ENCODE results near the gene RFX4. TPM values are rescaled to one million over a fixed set of nuclear protein-coding genes. Genes with fewer than 3 reads are reported as not detected.

The RFX4 gene
- total RNA-seq, 1 experiment from 2014 or later: not detected

DNA sequence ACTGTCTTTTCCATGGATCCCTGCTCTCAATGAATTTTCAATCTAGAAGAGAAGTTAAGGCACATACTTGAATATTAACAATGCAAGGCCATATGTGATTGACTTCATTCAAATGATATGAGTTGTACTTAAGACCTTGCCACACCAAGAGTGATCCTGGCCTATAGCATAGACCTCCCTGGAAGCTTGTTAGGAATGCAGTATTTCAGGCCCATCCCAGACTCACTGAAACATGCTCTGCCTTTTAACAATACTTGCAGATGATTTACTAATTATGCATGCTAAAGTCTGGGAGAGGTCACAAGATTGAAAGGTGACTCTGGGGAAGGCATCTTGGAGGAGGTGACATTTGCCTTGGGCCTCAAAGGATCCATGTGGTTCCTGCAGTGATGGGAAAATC is 43.2 kb downstream of the RFX4 start:
- Mint-ChIP-seq H3K27ac (ENCODE audit: unreplicated experiment) (peak overlapping the region; percentile 53), H3K27me3 (ENCODE audit: unreplicated experiment) (no peaks in the 10 kb centered on the region), H3K9me3 (ENCODE audit: low read depth, unreplicated experiment) (no peaks in the 10 kb centered on the region), H3K4me3 (ENCODE audit: low read depth, unreplicated experiment) (no peak overlapping the region), H3K4me1 (ENCODE audit: low read depth, unreplicated experiment) (peaks cover 59% of the 10 kb centered on the region), H3K36me3 (ENCODE audit: insufficient read depth, unreplicated experiment) (no peaks in the 10 kb centered on the region)
- intact Hi-C loops (cut with micrococcal nuclease; ENCODE audit: unreplicated experiment): loop anchor here (5.0 kb wide), 1 partner anchor 39 kb away; no protein-coding TSS in a partner anchor
- peak; percentile 43 for DNase-seq
- TF ChIP-seq CTCF (IDR thresholded peaks at IDR 0.05; ENCODE audit: unreplicated experiment): no peak
- CTCF ChIA-PET: interaction anchor here (0.5 to 0.9 kb wide), 2 partner anchors 19 to 180 kb away, joined by 3 to 7 read pairs; no protein-coding TSS in a partner anchor
- no TSS peak for BruUV-seq (replicated peaks)

- DNase-seq: peak; percentile 30
- Mint-ChIP-seq H3K27me3 (ENCODE audit: unreplicated experiment) (no peaks in the 10 kb centered on the region), H3K36me3 (ENCODE audit: insufficient read depth, unreplicated experiment) (peaks cover 10% of the 10 kb centered on the region), H3K9me3 (ENCODE audit: low read depth, unreplicated experiment) (no peaks in the 10 kb centered on the region), H3K4me3 (ENCODE audit: low read depth, unreplicated experiment) (no peak overlapping the region), H3K4me1 (ENCODE audit: low read depth, unreplicated experiment) (peaks cover 88% of the 10 kb centered on the region), H3K27ac (ENCODE audit: unreplicated experiment) (peak overlapping the region; percentile 78)
- intact Hi-C loops (cut with micrococcal nuclease; ENCODE audit: unreplicated experiment): loop anchor here (5.0 kb wide), 3 partner anchors 43 to 212 kb away; partner anchors contain the start of gene RIC8B
- no peak for TF ChIP-seq CTCF (IDR thresholded peaks at IDR 0.05; ENCODE audit: unreplicated experiment)
- BruUV-seq (replicated peaks): no TSS peak
- CTCF ChIA-PET: interaction anchor here (1.4 kb wide), 1 partner anchor 19 kb away, joined by 4 read pairs; no protein-coding TSS in a partner anchor
Measured at GRCh38 chr12:106629797-106630659, 47.2 kb downstream of the RFX4 start.

DNA sequence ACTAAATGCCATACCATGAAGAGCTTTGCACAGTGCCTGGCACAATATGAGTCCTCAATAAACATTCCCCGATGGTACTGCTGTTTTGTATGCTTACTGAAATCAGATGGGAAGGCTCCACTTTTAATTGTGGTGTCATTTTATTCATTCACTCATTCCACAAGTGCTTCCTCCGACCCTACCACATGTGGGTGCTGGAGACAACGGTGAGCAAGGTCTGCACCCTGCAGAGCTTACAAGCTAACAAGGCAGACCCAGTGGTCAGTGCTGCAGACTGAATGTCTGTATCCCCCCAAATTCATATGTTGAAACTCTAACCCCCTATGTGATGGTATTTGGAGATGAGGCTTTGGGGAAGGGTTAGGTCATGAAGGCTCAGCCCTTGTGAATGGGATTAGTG is 48.3 kb downstream of the RFX4 start:
- intact Hi-C loops (cut with micrococcal nuclease; ENCODE audit: unreplicated experiment): loop anchor here (5.0 kb wide), 2 partner anchors 141 to 211 kb away; partner anchors contain the start of gene RIC8B
- no peak overlapping the region for H3K27ac Mint-ChIP-seq (ENCODE audit: unreplicated experiment)

GRCh38 chr12:106631797-106632196 is 49.0 kb downstream of the RFX4 start:
- Mint-ChIP-seq H3K36me3 (ENCODE audit: insufficient read depth, unreplicated experiment) (peaks cover 10% of the 10 kb centered on the region), H3K9me3 (ENCODE audit: low read depth, unreplicated experiment) (no peaks in the 10 kb centered on the region), H3K27me3 (ENCODE audit: unreplicated experiment) (no peaks in the 10 kb centered on the region), H3K4me1 (ENCODE audit: low read depth, unreplicated experiment) (peaks cover 72% of the 10 kb centered on the region), H3K27ac (ENCODE audit: unreplicated experiment) (peak overlapping the region; percentile 93), H3K4me3 (ENCODE audit: low read depth, unreplicated experiment) (no peak overlapping the region)
- DNase-seq: no peak
- CTCF ChIA-PET: interaction anchor here (0.7 to 1.7 kb wide), 3 partner anchors 13 to 214 kb away, joined by 3 to 6 read pairs (median 6); no protein-coding TSS in a partner anchor
- intact Hi-C loops (cut with micrococcal nuclease; ENCODE audit: unreplicated experiment): loop anchor here (2.0 to 5.0 kb wide), 3 partner anchors 17 to 211 kb away; partner anchors contain the start of gene RIC8B
- no peak for TF ChIP-seq CTCF (IDR thresholded peaks at IDR 0.05; ENCODE audit: unreplicated experiment)
- no TSS peak for BruUV-seq (replicated peaks)

More for the DNA sequence above, 48.3 kb downstream of the RFX4 start:
- Mint-ChIP-seq H3K4me1 (ENCODE audit: low read depth, unreplicated experiment) (peaks cover 78% of the 10 kb centered on the region), H3K9me3 (ENCODE audit: low read depth, unreplicated experiment) (no peaks in the 10 kb centered on the region), H3K27me3 (ENCODE audit: unreplicated experiment) (no peaks in the 10 kb centered on the region), H3K4me3 (ENCODE audit: low read depth, unreplicated experiment) (no peak overlapping the region), H3K36me3 (ENCODE audit: insufficient read depth, unreplicated experiment) (peaks cover 10% of the 10 kb centered on the region)
- no peak for TF ChIP-seq CTCF (IDR thresholded peaks at IDR 0.05; ENCODE audit: unreplicated experiment)
- no peak for DNase-seq
- CTCF ChIA-PET: no interaction called here
- no TSS peak for BruUV-seq (replicated peaks)

All from Calu3 (cell line).